HG02973 (cell line): Measurements from ENCODE around the gene SCN2A.
"Not testable (repeated sequence)": the region's sequence is repeated elsewhere in the genome, so short reads cannot be mapped to it uniquely, and the experiment has no call there.

Experiments used
- ATAC-seq: cut with Tn5 transposase; IDR thresholded peaks from one replicate; pipeline ENCODE4 v1.9.1; 2021; ENCODE audit warnings: moderate library complexity; ENCODE audit not compliant: unreplicated experiment

Gene SCN2A

DNA sequence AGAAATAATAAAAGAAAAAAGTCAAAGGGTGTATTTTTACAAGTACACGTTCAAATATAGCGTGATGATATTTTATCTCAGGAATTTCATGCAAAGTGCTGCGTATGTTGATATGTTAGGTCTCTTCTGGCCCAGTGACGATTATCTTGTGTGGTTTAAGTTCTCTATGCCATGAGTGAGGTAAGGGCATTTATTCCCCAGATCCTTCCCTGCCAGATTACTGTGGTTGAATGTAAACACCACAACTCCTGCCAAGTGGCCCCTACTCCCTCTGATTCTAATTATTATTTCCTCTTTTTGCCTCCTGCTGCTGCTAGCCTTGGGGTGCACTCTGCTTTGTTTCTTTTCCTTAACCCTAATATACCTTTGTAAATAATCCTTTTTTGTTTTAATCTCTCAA, 12.2 kb downstream of the SCN2A start:
- ATAC-seq, result no peak

DNA sequence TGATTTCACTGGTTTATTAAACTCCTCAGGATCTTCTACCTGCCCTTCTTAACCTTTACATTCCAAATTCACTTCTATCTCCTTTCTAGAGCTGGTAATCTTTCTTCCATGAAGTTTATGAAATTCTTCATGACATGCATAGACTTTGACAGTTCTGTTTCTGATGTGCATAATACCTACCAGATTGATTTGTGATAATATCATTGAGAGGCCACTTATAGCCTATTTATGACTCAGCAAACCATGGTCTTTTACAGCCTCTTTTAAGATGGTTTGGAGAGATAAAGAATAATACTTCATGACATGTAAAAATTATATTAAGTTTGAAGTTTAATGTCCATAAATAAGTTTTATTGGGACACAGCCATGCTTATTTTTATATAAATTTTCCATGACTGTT, 14.0 kb downstream of the SCN2A start:
- no peak for ATAC-seq

DNA sequence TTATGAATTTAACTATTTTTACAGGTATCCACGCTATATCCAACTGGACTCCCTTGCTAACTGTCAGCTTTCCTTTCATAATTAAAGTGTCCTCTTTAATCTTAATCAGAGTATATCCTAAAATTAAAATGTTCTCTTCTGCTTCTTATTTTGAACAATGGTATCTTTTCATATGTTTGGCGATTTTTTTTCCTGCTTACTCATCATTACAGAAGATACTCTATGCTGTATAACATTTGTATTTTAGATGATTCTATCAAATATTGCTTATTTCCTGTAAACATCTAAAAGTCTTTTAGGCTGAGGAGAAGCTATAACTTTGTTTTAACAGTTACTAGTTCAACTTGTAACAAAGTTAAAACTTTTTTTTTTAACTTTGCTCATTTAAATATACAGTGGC, 17.4 kb downstream of the SCN2A start:
- no peak for ATAC-seq

DNA sequence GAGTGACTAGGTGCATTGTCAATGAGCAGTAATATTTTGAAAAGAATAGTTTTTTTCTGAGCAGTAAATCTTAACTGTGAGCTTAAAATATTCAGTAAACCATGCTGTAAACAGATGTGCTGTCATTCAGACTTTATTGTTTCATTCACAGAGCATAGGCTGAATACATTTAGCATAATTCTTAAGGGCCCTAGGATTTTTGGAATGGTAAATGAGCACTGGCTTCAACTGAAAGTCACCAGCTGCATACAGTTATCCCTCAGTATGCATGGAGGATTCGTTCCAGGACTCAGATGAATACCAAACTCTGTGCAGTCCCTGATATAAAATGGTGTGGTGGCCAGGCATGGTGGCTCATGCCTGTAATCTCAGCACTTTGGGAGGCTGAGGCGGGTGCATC, 21.1 kb downstream of the SCN2A start:
- ATAC-seq, result not testable (repeated sequence)

DNA sequence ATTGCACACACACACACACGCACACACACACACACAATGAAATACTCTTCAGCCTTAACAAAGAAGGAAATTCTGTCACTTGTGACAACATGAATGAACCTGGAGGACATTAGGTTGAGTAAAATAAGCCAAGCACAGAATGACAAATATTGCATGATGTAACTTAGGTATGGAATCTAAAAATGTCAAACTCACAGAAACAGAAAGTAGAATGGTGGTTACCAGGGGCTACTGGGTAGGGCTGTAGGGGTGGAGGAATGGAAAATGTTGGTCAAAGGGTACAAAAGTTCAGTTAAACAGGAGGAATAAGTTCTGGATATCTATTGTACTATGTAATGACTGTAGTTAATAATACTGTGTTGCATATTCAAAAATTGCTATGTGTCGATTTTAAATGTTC, 29.5 kb downstream of the SCN2A start:
- peak; percentile 81 for ATAC-seq

DNA sequence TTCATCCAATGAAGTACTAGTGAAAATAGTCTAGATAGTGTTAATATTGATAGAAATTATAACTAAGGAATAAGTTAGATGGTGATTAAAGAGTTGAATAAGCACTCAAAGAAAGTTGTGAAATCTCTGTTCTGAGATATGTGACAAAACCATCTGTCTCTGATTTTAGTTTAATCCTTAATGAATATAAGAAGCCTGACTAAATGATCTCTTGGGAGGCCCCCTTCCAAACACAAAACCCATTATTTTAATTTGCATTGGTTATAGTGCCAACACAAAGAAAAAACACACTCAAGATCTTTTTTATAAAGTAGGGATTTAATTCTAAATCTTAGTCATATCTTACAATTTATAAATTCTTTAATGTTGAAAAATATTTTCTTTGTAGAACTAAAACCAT, 34.0 kb downstream of the SCN2A start:
- no peak for ATAC-seq

DNA sequence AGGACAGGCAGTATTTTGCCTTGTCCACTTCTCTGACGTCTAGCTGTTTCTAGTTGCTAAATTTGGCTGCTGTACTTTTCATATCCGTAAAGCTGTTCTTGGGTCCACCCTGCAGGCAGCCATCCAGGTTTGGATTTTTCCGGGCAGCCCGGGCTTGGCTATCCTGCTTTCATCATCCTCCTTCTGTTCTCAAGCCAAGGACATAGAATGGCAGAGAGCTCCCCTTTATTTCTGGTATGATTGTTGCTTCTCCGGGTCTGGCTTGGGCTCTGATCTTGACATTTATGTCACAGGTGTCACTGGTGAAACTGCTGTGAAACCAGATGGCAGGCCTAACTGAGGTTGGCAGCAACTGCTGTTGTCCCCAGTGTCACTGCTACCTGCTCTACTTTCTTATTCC, 35.5 kb downstream of the SCN2A start:
- ATAC-seq, result no peak

DNA sequence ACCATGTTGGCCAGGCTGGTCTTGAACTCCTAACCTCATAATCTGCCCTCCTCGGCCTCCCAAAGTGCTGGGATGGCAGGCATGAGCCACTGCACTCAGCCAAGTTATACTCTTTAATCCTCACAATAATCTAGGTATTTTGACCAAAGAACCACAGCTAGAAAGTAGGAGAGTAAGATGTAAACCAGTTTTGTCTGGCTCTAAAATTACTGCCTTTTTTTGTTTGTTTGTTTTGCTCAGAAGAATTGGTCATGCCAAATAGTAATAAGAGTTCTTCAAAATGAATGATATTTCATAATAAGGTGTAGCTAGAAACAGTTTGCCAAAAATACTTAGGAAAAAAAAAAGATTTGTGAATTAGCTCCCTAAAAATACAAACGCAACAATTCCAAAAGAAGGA, 36.7 kb downstream of the SCN2A start:
- ATAC-seq, result no peak

DNA sequence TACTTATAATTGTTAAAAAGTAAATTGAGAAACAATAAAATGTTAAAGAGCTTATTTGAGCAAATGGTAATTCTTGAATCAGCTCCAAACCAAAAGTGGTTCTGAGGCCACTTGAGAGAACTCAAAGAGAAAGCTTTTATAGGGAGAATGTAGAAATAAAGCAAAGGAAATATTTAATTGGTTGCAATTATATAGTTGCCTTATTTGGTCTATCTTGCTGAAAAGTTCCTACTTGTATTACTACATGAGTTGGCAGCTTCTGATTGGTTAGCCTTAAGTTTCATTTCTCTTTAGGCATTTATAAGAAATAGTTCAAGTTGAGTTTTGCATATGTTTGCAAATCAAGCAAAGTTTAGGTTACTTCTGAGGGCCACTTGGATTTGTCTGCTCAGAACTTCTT, 38.1 kb downstream of the SCN2A start:
- no peak for ATAC-seq

DNA sequence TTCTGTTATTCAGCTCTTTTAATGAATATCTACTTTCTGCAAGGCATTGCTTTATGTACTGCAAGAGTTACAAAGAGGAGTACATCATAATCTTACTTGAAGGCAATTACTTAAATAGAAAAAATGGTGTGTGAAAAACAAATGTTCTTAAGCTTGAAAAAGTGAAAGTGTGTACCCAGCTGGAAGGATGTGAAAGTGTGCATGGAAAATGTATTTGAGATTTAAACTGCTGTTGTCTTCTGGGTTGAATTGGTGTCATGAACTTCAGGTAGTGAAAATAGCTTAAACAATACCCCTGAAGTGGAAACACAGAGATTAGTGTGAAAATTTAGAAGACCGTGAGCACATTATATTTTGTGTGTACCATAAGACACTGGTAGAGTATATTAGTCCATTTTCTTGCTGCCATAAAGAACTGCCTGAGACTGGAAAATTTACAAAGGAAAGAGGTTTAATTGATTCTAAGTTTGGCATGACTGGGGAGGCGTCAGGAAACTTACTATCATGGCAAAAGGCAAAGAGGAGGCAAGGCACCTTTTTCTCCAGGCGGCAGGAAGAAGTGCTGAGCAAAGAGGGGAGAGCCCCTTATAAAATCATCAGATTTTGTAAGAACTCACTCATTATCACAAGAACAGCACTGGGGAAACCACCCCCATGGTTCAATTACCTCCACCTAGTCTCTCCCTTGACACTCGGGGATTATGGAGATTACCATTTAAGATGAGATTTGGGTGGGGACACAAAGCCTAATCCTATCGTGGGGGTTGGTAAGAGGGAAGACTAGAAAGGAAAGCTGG, 38.8 kb downstream of the SCN2A start:
- ATAC-seq, result no peak

DNA sequence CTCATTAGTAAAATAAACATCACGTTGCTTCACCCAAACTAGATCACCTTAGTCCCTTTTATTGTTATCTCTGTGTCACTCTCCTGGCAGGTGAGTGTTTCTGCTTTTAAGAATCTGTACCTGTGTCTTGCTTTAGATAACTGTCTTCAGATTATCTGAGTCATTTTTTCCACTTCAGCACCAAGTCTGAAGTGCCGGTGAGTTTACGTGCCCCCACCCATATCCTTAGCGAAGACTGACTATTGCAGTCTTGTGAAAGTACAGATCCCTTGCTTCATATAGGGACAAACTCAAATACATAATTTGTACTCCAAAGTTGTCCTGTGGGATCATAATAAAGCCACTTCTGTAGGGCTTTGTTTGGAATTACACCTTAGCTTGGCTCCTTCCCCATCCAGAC, 41.1 kb downstream of the SCN2A start:
- no peak for ATAC-seq

DNA sequence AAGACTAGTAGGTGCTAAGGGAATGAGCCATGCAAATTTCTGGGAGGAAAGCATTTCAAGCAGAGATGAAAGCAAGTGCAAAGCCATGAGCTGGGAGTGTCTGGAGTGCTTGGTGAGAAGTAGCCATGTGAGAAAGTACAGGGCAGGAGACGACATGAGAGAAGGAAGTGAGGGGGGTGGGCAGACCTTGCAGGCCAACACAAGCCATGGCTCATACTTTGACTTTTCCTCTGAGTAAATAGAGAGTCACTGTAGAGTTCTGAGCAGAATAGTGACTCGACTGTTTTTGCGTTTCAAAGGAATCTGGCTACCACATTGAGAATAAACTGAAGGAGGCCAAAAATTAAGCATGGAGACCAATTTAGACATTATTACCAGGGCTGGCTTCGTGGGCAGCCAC, 42.2 kb downstream of the SCN2A start:
- no peak for ATAC-seq

DNA sequence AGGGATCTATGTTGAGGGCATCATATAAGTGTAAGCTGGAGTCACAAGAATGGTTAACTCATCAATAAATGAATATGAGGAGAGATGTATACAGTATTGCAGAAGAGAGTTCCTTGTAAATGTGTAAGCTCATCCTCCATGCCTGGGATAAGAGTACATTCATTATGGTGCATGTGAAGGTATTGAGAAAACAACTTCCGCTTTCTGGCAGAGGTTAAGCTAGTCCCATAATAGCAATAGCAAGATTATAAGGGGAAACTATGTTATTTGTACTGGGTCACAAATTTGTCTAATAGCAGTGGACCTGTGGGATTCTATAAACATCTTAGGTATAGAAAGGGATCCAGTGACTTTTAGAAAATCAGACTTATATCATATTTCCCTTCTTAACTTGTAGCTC, 44.1 kb downstream of the SCN2A start:
- no peak for ATAC-seq

DNA sequence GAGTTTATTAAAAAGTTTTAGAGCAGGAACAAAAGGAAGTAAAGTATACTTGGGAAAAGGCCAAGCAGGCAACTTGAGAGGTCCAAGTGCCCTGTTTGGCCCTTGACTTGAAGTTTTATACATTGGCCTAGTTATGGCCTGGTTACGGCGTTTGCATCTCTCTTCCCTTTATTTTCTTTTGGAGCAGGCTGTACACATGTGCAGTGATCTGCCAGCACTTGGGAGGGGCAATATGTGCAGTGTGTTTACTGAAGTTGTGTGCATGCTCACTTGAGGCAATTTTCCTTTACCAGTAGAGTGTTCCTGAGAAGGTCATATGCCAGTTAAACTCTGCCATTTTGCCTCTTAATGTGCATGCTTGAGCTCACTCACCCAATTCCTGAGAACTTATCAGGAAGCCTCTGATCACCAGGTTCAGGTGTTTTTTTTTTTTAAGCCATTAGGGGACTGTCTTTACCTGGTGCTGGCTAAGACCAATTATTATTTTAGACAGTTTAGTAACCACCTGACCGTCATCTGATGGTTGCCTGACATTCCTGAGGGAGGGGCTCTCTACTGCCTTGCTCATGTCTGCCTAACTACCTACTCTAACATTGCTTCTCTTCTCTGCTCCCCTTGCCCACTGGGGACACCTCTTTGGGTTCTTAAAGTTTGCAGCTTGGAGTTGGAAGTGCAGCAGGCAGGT, 48.0 kb downstream of the SCN2A start:
- ATAC-seq, result no peak

DNA sequence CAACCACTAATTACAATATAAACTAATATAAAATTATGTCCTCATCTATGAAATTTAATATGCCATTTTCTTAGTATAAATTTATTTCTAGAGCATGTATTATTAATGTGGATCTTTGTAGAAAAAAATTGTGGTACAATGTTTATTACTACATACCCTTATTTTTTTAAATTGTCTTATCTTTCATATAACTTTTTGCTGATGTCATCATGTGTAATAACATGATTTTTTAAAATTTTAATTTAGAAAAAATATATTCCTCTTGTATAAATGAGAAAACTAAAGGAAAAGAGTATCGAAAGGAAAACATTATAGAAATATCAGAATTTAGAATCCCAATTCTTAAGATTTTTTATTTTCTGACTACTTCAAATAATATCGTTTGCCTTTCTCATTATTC, 49.9 kb downstream of the SCN2A start:
- ATAC-seq, result no peak

DNA sequence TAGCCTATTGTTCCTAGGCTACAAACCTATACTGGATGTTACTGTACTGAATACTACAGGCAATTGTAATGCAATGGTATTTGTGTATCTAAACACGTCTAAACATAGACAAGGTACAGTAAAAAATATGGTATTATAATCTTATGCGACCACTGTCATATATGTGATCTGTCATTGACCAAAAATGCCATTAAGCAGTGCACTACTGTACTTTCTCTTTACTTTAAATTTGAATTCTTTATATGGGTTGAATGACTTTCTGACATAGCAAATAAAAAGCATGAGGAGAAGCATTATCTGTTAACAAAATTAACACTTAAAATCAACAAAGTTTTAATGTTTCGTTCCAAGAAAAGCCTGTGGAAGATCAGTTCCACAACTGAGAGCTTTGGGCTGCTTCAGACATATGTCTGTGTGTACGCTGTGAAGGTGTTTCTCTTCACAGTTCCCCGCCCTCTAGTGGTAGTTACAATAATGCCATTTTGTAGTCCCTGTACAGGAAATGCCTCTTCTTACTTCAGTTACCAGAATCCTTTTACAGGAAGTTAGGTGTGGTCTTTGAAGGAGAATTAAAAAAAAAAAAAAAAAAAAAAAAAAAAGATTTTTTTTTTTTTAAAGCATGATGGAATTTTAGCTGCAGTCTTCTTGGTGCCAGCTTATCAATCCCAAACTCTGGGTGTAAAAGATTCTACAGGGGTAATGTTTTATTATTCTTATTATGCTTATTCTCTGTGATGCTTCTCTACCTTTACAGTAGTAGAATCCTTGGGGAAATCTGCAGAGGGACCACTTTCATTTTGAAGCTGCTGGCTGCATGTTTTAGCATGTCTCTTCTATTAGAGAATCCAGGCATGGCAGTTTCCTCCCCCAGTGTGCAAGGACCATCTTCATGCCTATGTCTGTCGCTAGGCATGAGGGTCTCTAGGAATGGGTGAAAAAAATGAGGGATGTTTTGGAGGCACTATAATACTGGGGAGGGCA, 54.5 kb downstream of the SCN2A start:
- ATAC-seq, result peak; percentile 100

DNA sequence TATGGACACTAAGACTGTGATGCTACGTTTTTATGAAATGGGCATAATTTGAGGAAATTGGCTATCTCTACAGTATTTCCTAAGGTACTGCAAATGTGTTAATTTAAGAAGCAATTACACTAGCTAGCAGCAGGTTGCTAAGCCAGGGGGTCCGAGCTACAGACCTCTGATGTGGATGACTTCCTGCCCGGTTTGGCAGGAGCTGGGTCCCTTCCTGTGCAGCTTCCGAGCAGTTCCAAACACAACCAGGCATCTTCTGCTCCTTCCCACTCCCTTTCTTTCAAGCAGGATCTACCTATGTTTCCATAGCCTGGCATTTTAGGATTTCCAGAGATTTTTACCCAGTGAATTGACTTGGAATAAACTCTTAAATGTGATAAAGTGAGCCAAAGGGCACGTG, 55.7 kb downstream of the SCN2A start:
- no peak for ATAC-seq

DNA sequence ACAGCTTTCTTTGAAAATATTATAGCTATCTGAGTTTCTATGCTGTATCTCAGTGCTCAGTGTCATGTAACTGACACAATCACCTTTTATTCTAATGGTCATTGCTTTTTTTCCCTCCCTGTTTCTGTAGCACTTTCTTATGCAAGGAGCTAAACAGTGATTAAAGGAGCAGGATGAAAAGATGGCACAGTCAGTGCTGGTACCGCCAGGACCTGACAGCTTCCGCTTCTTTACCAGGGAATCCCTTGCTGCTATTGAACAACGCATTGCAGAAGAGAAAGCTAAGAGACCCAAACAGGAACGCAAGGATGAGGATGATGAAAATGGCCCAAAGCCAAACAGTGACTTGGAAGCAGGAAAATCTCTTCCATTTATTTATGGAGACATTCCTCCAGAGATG, 56.4 kb downstream of the SCN2A start:
- no peak for ATAC-seq

DNA sequence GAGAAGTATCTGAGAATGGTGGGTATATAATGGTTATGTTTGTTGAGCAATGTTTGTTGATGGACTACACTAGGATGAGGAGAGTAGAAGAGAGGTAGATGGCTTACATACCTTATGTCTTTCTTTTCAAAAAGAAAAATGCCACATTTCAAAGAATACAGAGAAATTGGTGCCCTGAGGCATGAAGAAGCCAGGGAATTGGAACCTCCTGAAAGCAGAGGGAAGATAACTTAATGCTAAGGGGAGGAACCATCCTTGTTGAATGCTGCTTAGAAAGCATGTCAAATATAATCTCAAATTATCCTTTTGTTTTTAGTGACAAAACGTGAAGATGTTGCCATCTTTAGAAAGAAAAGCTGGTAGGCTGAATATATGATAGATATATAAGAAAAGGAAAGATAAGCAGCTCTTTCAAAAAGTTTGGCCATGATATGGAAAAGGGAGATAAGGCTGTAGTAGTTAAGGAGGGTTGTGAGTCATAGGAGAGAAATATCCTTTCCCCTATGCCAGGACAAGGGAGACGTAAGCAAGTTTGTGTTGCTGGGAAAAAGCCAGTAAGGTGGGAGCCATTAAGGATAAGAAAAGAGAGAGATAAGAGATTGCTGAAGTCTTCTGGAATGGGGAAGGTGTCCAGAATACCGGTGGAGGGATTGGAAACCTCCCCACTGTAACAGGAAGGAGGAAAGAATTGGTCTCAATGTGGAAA, 66.3 kb downstream of the SCN2A start:
- ATAC-seq, result no peak

DNA sequence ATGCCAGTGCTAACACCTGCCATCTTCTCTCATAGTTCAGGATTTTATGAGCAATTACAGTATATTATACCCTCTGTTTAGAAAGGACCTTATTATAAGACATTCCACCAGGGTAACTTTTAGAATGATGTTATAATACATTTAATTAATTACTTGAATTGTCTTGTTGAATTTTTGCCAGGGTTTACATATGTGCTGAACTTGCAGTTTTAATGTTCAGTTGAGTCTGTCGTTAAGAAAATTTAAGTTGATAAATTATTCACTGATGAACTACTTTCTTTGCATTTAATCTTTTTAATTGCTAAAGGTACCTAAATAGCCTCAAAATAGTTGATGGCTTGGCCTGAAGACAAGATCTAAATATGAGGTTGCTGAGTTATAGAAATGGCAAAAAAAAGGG, 68.1 kb downstream of the SCN2A start:
- no peak for ATAC-seq

DNA sequence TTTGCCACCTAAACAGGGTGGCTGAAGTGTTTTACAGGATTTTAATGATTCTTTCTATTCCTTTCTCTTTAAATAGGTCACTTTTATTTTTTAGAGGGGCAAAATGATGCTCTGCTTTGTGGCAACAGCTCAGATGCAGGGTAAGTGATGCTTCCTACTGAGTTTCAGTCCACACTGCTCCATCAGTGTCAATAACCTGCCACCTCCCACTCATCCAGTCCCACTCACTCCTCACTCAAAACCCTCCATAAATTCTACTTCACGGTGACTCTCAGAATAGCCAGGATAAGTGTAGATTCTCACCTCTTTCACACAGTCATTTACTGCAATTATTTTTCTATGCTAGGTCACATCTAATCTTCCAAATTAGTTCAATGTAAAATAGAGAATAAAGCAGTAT, 72.7 kb downstream of the SCN2A start:
- ATAC-seq, result no peak
